Mesenchymal stem cell (in vitro differentiated cells and primary cell): ENCODE measurements around the gene S100A5.
"Not testable (repeated sequence)": the region's sequence is repeated elsewhere in the genome, so short reads cannot be mapped to it uniquely, and the experiment has no call there.

Experiments
- DNase-seq: peaks from one replicate; pipeline ENCODE4 v3.0.0-alpha.2; 2013
- H2AFZ ChIP-seq: one replicate; pipeline ENCODE4 v1.6.1; 2013; ENCODE audit warnings: low read depth, mild to moderate bottlenecking, control low read depth, inconsistent platforms, low read length, moderate library complexity
- H2AK5ac ChIP-seq: 2 replicates; pipeline ENCODE4 v1.6.1; 2013; ENCODE audit warnings: low read length, moderate library complexity, mild to moderate bottlenecking, inconsistent platforms; ENCODE audit not compliant: severe bottlenecking
- H2BK120ac ChIP-seq: one replicate; pipeline ENCODE4 v1.6.1; 2013; ENCODE audit warnings: low read depth, mild to moderate bottlenecking, inconsistent platforms, low read length, moderate library complexity
- H2BK12ac ChIP-seq, 2 experiments: one replicate each; pipeline ENCODE4 v1.6.1; 2013; ENCODE audit warnings: inconsistent platforms in 2 of 2, low read length in 2 of 2, mild to moderate bottlenecking in 2 of 2, moderate library complexity in 2 of 2, control low read depth in 1 of 2
- H2BK15ac ChIP-seq: one replicate; pipeline ENCODE4 v1.6.1; 2013; ENCODE audit warnings: mild to moderate bottlenecking, low read depth, inconsistent platforms; ENCODE audit not compliant: poor library complexity, severe bottlenecking
- H2BK5ac ChIP-seq: 2 replicates; pipeline ENCODE4 v1.6.1; 2013; ENCODE audit warnings: low read depth, mild to moderate bottlenecking, low read length, control low read depth, inconsistent platforms; ENCODE audit not compliant: poor library complexity, severe bottlenecking
- H3K14ac ChIP-seq, 2 experiments: one replicate each; pipeline ENCODE4 v1.6.1; 2013; ENCODE audit warnings: inconsistent platforms in 2 of 2, low read length in 2 of 2, control low read depth in 1 of 2, mild to moderate bottlenecking in 1 of 2, moderate library complexity in 1 of 2
- H3K18ac ChIP-seq, 2 experiments: one replicate each; pipeline ENCODE4 v1.6.1; 2013; ENCODE audit warnings: inconsistent platforms in 2 of 2, low read length in 2 of 2, control low read depth in 1 of 2, low read depth in 1 of 2, mild to moderate bottlenecking in 1 of 2
- H3K23ac ChIP-seq, 2 experiments: one replicate each; pipeline ENCODE4 v1.6.1; 2013; ENCODE audit warnings: inconsistent platforms in 2 of 2, low read length in 2 of 2, mild to moderate bottlenecking in 2 of 2, moderate library complexity in 2 of 2, control low read depth in 1 of 2
- H3K27ac ChIP-seq: 2 replicates; pipeline ENCODE4 v1.5.1; 2013; ENCODE audit warnings: mild to moderate bottlenecking, moderate library complexity, low read length, control low read depth, inconsistent platforms; ENCODE audit not compliant: poor library complexity, severe bottlenecking
- H3K27me3 ChIP-seq, 2 experiments: 2 replicates each; pipeline versions ENCODE4 v1.6.1 to v1.7.0; 2013; ENCODE audit warnings: low read length in 2 of 2, mild to moderate bottlenecking in 2 of 2, moderate library complexity in 2 of 2, control low read depth in 1 of 2, inconsistent platforms in 1 of 2; ENCODE audit not compliant: control insufficient read depth in 1 of 2, insufficient read depth in 1 of 2
- H3K36me3 ChIP-seq, 2 experiments: 2 replicates each; pipeline versions ENCODE4 v1.6.1 to v1.7.0; 2013; ENCODE audit warnings: low read length in 2 of 2, control low read depth in 1 of 2, inconsistent platforms in 1 of 2, low read depth in 1 of 2, mild to moderate bottlenecking in 1 of 2; ENCODE audit not compliant: insufficient read depth in 2 of 2, control insufficient read depth in 1 of 2
- H3K4ac ChIP-seq, 2 experiments: one replicate each; pipeline ENCODE4 v1.6.1; 2013; ENCODE audit warnings: inconsistent platforms in 2 of 2, low read length in 2 of 2, mild to moderate bottlenecking in 2 of 2, moderate library complexity in 2 of 2, control low read depth in 1 of 2, low read depth in 1 of 2
- H3K4me1 ChIP-seq: 2 replicates; pipeline ENCODE4 v1.6.1; 2013; ENCODE audit warnings: low read depth, low read length, control low read depth; ENCODE audit not compliant: control insufficient read depth, insufficient read depth
- H3K4me2 ChIP-seq: 2 replicates; pipeline ENCODE4 v1.6.1; 2013; ENCODE audit warnings: low read length, mild to moderate bottlenecking, inconsistent platforms; ENCODE audit not compliant: poor library complexity, severe bottlenecking
- H3K4me3 ChIP-seq, 2 experiments: 2 replicates each; pipeline versions ENCODE4 v1.5.1 to v1.7.0; 2013; ENCODE audit warnings: low read length in 2 of 2, mild to moderate bottlenecking in 2 of 2, control low read depth in 1 of 2, low read depth in 1 of 2; ENCODE audit not compliant: insufficient read depth in 1 of 2
- H3K79me1 ChIP-seq: replicated peaks from 2 replicates; pipeline ENCODE4 v1.6.1; 2013; ENCODE audit warnings: mild to moderate bottlenecking, control low read depth, low read length, inconsistent platforms; ENCODE audit not compliant: poor library complexity, severe bottlenecking
- H3K9ac ChIP-seq: 2 replicates; pipeline ENCODE4 v1.7.0; 2013; ENCODE audit warnings: mild to moderate bottlenecking, low read length, moderate library complexity
- H3K9me3 ChIP-seq: 2 replicates; pipeline ENCODE4 v1.7.0; 2013; ENCODE audit warnings: mild to moderate bottlenecking, low read length; ENCODE audit not compliant: control insufficient read depth
- H4K8ac ChIP-seq: one replicate; pipeline ENCODE4 v1.6.1; 2013; ENCODE audit warnings: inconsistent platforms, mild to moderate bottlenecking, low read length, moderate library complexity
- H4K91ac ChIP-seq: one replicate; pipeline ENCODE4 v1.6.1; 2013; ENCODE audit warnings: mild to moderate bottlenecking, low read length, inconsistent platforms
- WGBS: methylation state at CpG from one replicate; pipeline ENCODE4 v1.1.7; 2013; ENCODE audit warnings: mixed read lengths; 5-methylcytosine and 5-hydroxymethylcytosine counted together

S100A5 gene

GRCh38 chr1:153577138-153577537 lies 36.4 kb upstream of the S100A5 start:
- Histone ChIP-seq H3K18ac (no peak overlapping the region), H3K9ac (no peak overlapping the region), H3K36me3 (peaks cover 0 to 3% of the 10 kb centered on the region in 2 experiments), H3K4ac (no peak overlapping the region), H3K27me3 (no peaks in the 10 kb centered on the region), H4K8ac (no peak overlapping the region), H2AFZ (no peak overlapping the region), H4K91ac (no peak overlapping the region), H3K27ac (no peak overlapping the region), H3K4me1 (peaks cover 8% of the 10 kb centered on the region), H3K23ac (no peak overlapping the region), H3K4me3 (no peak overlapping the region), H3K14ac (no peak overlapping the region), H3K9me3 (no peaks in the 10 kb centered on the region), H2AK5ac (peak overlapping the region; percentile 17), H2BK5ac (no peak overlapping the region), H2BK120ac (no peak overlapping the region), H2BK15ac (no peak overlapping the region), H3K79me1 (no peaks in the 10 kb centered on the region), H3K4me2 (no peak overlapping the region), H2BK12ac (no peak overlapping the region)
- WGBS = 100% methylated on average over 3 of the region's 4 CpGs
- no peak for DNase-seq

GRCh38 chr1:153575497-153575896 lies 34.8 kb upstream of the S100A5 start:
- not testable (repeated sequence) for H3K36me3 ChIP-seq, DNase-seq, H4K8ac ChIP-seq, H2AK5ac ChIP-seq, H2BK12ac ChIP-seq, H3K9ac ChIP-seq, H4K91ac ChIP-seq, H3K27ac ChIP-seq, H3K4me2 ChIP-seq, H2AFZ ChIP-seq, H3K27me3 ChIP-seq, H3K14ac ChIP-seq, H3K4me1 ChIP-seq, H3K4ac ChIP-seq, H2BK120ac ChIP-seq, H3K9me3 ChIP-seq, H3K4me3 ChIP-seq, H2BK15ac ChIP-seq, H3K23ac ChIP-seq, H3K79me1 ChIP-seq, H3K18ac ChIP-seq, H2BK5ac ChIP-seq
- 75% methylated on average over 6 of the region's 10 CpGs for WGBS

- not testable (repeated sequence) for H3K23ac ChIP-seq, H3K18ac ChIP-seq, H3K9me3 ChIP-seq, H2AK5ac ChIP-seq, H2BK12ac ChIP-seq, H3K27ac ChIP-seq, H3K9ac ChIP-seq, H2AFZ ChIP-seq, H4K91ac ChIP-seq, H3K4me2 ChIP-seq, H3K4me1 ChIP-seq, H3K4me3 ChIP-seq, H3K79me1 ChIP-seq, DNase-seq, H2BK5ac ChIP-seq, H3K36me3 ChIP-seq, H3K4ac ChIP-seq, H2BK15ac ChIP-seq, H3K14ac ChIP-seq, H3K27me3 ChIP-seq, H4K8ac ChIP-seq, H2BK120ac ChIP-seq
- WGBS = 97% methylated on average over 29 of the region's 35 CpGs
Observed at GRCh38 chr1:153575081-153575491, 34.4 kb upstream of the S100A5 start.

GRCh38 chr1:153573351-153573750 lies 32.6 kb upstream of the S100A5 start:
- Histone ChIP-seq H2BK15ac (no peak overlapping the region), H3K23ac (no peak overlapping the region), H3K4ac (no peak overlapping the region), H4K91ac (no peak overlapping the region), H3K79me1 (no peaks in the 10 kb centered on the region), H2AK5ac (peak overlapping the region; percentile 92), H3K18ac (no peak overlapping the region), H3K9me3 (no peaks in the 10 kb centered on the region), H2AFZ (no peak overlapping the region), H3K36me3 (peaks cover 0 to 3% of the 10 kb centered on the region in 2 experiments), H4K8ac (no peak overlapping the region), H3K27me3 (no peaks in the 10 kb centered on the region), H2BK12ac (peak overlapping the region in 1 of 2 experiments; percentile 29), H3K27ac (no peak overlapping the region), H2BK5ac (no peak overlapping the region), H3K14ac (no peak overlapping the region), H3K9ac (peak overlapping the region; percentile 69), H2BK120ac (no peak overlapping the region), H3K4me1 (peaks cover 9% of the 10 kb centered on the region), H3K4me3 (peak overlapping the region in 1 of 2 experiments; percentile 14), H3K4me2 (no peak overlapping the region)
- WGBS = 93% methylated on average over 2 of the region's 3 CpGs
- DNase-seq = peak; percentile 71
